WTC11 (cell line): ENCODE data around the gene PHLDB3. TPM values are rescaled to one million over a fixed set of nuclear protein-coding genes. Genes with fewer than 3 reads are reported as not detected.

Source experiments
- ATAC-seq: fragments of 200-7000 bp; cut with Tn5 transposase; 2 replicates; pipeline ENCODE4 v1.10.0; 2021; ENCODE audit warnings: mild to moderate bottlenecking, moderate library complexity
- CTCF ChIA-PET: fragments of 300-600 bp; sonication (Branson Sonifier 250); formaldehyde crosslinking; loops from one replicate; lab custom pipeline; 2021; ENCODE audit warnings: antibody characterized with exemption; lab: Charles Lee
- POLR2A ChIA-PET: fragments of 350-600 bp; sonication (Branson Sonifier 250); formaldehyde crosslinking; loops from one replicate; lab custom pipeline; 2021; ENCODE audit warnings: antibody characterized with exemption; lab: Charles Lee
- DNase-seq: peaks from one replicate; pipeline ENCODE4 v3.0.0; 2021; ENCODE audit warnings: low spot score
- H3K27ac Mint-ChIP-seq: 2 replicates; pipeline ENCODE4 v1.8.0; 2021; ENCODE audit warnings: mixed read lengths
- H3K27me3 Mint-ChIP-seq: 2 replicates; pipeline ENCODE4 v1.8.0; 2021; ENCODE audit warnings: low read depth, mild to moderate bottlenecking, moderate library complexity, mixed read lengths
- H3K36me3 Mint-ChIP-seq: 2 replicates; pipeline ENCODE4 v1.8.0; 2021; ENCODE audit warnings: mixed read lengths
- H3K4me1 Mint-ChIP-seq: 2 replicates; pipeline ENCODE4 v1.8.0; 2022; ENCODE audit warnings: mixed read lengths
- H3K4me3 Mint-ChIP-seq: 2 replicates; pipeline ENCODE4 v1.8.0; 2021; ENCODE audit warnings: mild to moderate bottlenecking, moderate library complexity, mixed read lengths
- H3K9me3 Mint-ChIP-seq: 2 replicates; pipeline ENCODE4 v1.8.0; 2021; ENCODE audit warnings: mixed read lengths
- AFF4 ChIP-seq: sonication (generic); formaldehyde crosslinking; IDR thresholded peaks from 2 replicates; pipeline ENCODE4 v1.8.1; 2023; ENCODE audit warnings: mild to moderate bottlenecking, missing genetic modification reagents, borderline replicate concordance
- AR ChIP-seq: fragments of 250-450 bp; sonication (Bioruptor Pico); IDR thresholded peaks from 2 replicates; pipeline ENCODE4 v1.9.0; 2021; ENCODE audit warnings: mild to moderate bottlenecking
- ATF2 ChIP-seq: sonication (generic); formaldehyde crosslinking; IDR thresholded peaks from 2 replicates; pipeline ENCODE4 v1.8.1; 2022; ENCODE audit warnings: low read depth, missing genetic modification reagents, borderline replicate concordance
- ATF6 ChIP-seq: sonication (generic); formaldehyde crosslinking; IDR thresholded peaks from 2 replicates; pipeline ENCODE4 v1.8.1; 2023; ENCODE audit warnings: mild to moderate bottlenecking, missing genetic modification reagents
- CDX4 ChIP-seq: fragments of 250-450 bp; sonication (Bioruptor Pico); IDR thresholded peaks from 2 replicates; pipeline ENCODE4 v1.9.0; 2021; ENCODE audit warnings: moderate library complexity, mild to moderate bottlenecking, inconsistent platforms, borderline replicate concordance
- CTCF ChIP-seq: fragments of 200-600 bp; IDR thresholded peaks from 2 replicates; pipeline ENCODE4 v1.8.0; 2022; ENCODE audit warnings: antibody characterized with exemption
- E2F1 ChIP-seq: sonication (generic); formaldehyde crosslinking; IDR thresholded peaks from 2 replicates; pipeline ENCODE4 v1.8.0; 2022; ENCODE audit warnings: mild to moderate bottlenecking, missing genetic modification reagents
- ELF4 ChIP-seq: sonication (generic); formaldehyde crosslinking; IDR thresholded peaks from 2 replicates; pipeline ENCODE4 v1.8.1; 2022; ENCODE audit warnings: low read depth, mild to moderate bottlenecking, moderate library complexity, missing genetic modification reagents
- FOXK1 ChIP-seq: sonication (generic); formaldehyde crosslinking; IDR thresholded peaks from 2 replicates; pipeline ENCODE4 v1.8.0; 2022; ENCODE audit warnings: mild to moderate bottlenecking, moderate library complexity, missing genetic modification reagents
- IRF2 ChIP-seq: sonication (generic); formaldehyde crosslinking; IDR thresholded peaks from 2 replicates; pipeline ENCODE4 v1.8.0; 2022; ENCODE audit warnings: low read depth, missing genetic modification reagents, borderline replicate concordance
- KAT7 ChIP-seq: sonication (generic); formaldehyde crosslinking; IDR thresholded peaks from 2 replicates; pipeline ENCODE4 v1.8.1; 2023; ENCODE audit warnings: missing genetic modification reagents, mild to moderate bottlenecking, borderline replicate concordance
- NFYB ChIP-seq: sonication (generic); formaldehyde crosslinking; conservative IDR thresholded peaks from 2 replicates; pipeline ENCODE4 v1.8.0; 2022; ENCODE audit warnings: low read depth, missing genetic modification reagents
- NR1H2 ChIP-seq: sonication (generic); formaldehyde crosslinking; IDR thresholded peaks from 2 replicates; pipeline ENCODE4 v1.9.0; 2021; ENCODE audit warnings: mild to moderate bottlenecking, moderate library complexity, missing genetic modification reagents
- SP1 ChIP-seq: sonication (generic); formaldehyde crosslinking; conservative IDR thresholded peaks from 2 replicates; pipeline ENCODE4 v1.8.1; 2022; ENCODE audit warnings: missing genetic modification reagents
- TP53 ChIP-seq: sonication (generic); formaldehyde crosslinking; IDR thresholded peaks from 2 replicates; pipeline ENCODE4 v1.8.1; 2023; ENCODE audit warnings: mild to moderate bottlenecking, missing genetic modification reagents
- ZBTB21 ChIP-seq: sonication (generic); formaldehyde crosslinking; IDR thresholded peaks from 2 replicates; pipeline ENCODE4 v1.8.1; 2023; ENCODE audit warnings: mild to moderate bottlenecking, missing genetic modification reagents, borderline replicate concordance
- ZBTB43 ChIP-seq: sonication (generic); formaldehyde crosslinking; IDR thresholded peaks from 2 replicates; pipeline ENCODE4 v1.8.1; 2023; ENCODE audit warnings: mild to moderate bottlenecking, missing genetic modification reagents
- ZNF416 ChIP-seq: fragments of 250-450 bp; sonication (Bioruptor Pico); IDR thresholded peaks from 2 replicates; pipeline ENCODE4 v1.9.0; 2021; ENCODE audit warnings: mild to moderate bottlenecking, inconsistent platforms
- ZNF671 ChIP-seq: fragments of 250-450 bp; sonication (Bioruptor Pico); IDR thresholded peaks from 2 replicates; pipeline ENCODE4 v1.8.0; 2021; ENCODE audit warnings: mild to moderate bottlenecking
- total RNA-seq: library from RNA; stranded (reverse); gene quantifications from 3 replicates; pipeline ENCODE4 v1.2.3, GENCODE V29; 2021

Gene PHLDB3
- total RNA-seq, 1 experiment from 2014 or later = 14.6 TPM

- no peaks in the 10 kb centered on the region for H3K9me3 Mint-ChIP-seq
- DNase-seq (no peak), ATAC-seq (no peak)
- POLR2A ChIA-PET = no interaction called here
- no peaks in the 10 kb centered on the region for H3K4me1 Mint-ChIP-seq
- H3K36me3 Mint-ChIP-seq = no peaks in the 10 kb centered on the region
- TF ChIP-seq ZNF416 (CRISPR knock-in tag) (no peak), CTCF (no peak), ELF4 (CRISPR knock-in tag) (no peak), AR (CRISPR knock-in tag) (no peak), IRF2 (no peak), FOXK1 (CRISPR knock-in tag) (no peak), NFYB (CRISPR knock-in tag) (no peak), ZNF671 (CRISPR knock-in tag) (no peak), SP1 (CRISPR knock-in tag) (no peak), CDX4 (no peak), E2F1 (CRISPR knock-in tag) (no peak), ZBTB43 (CRISPR knock-in tag) (no peak), AFF4 (no peak)
- TF ChIP-seq, all 79 proteins: peak for 0
- CTCF ChIA-PET = no interaction called here
- Mint-ChIP-seq H3K27ac (no peak overlapping the region; the same call in 1 of the 2 replicates), H3K4me3 (no peak overlapping the region), H3K27me3 (no peaks in the 10 kb centered on the region; the same call in 1 of the 2 replicates)
Measured at GRCh38 chr19:43489310-43489709, 15.2 kb downstream of the PHLDB3 start.

- H3K27me3 Mint-ChIP-seq = no peaks in the 10 kb centered on the region; the same call in 1 of the 2 replicates
- H3K36me3 Mint-ChIP-seq = no peaks in the 10 kb centered on the region
- H3K4me3 Mint-ChIP-seq = no peak overlapping the region
- ATAC-seq = no peak
- H3K27ac Mint-ChIP-seq = no peak overlapping the region
- POLR2A ChIA-PET = no interaction called here
- no peaks in the 10 kb centered on the region for H3K9me3 Mint-ChIP-seq
- no peaks in the 10 kb centered on the region for H3K4me1 Mint-ChIP-seq
- CTCF ChIA-PET = interaction anchor here (1.2 kb wide), 1 partner anchor 41 kb away, joined by 3 read pairs; no protein-coding TSS in a partner anchor
- no peak for DNase-seq
- no peak for TF ChIP-seq ZBTB43 (CRISPR knock-in tag)
- no peak for TF ChIP-seq NR1H2 (CRISPR knock-in tag)
- TF ChIP-seq TP53 (CRISPR knock-in tag) = no peak
- TF ChIP-seq KAT7 = no peak
- no peak for TF ChIP-seq ZBTB21
- no peak for TF ChIP-seq ATF2 (CRISPR knock-in tag)
- TF ChIP-seq ATF6 (CRISPR knock-in tag) = no peak
Measured at GRCh38 chr19:43488179-43488578, 16.4 kb downstream of the PHLDB3 start.
